Smooth muscle cell (in vitro differentiated cells): Measurements from ENCODE around the gene CAMTA1. TPM values are rescaled to one million over a fixed set of nuclear protein-coding genes. Genes with fewer than 3 reads are reported as not detected.

ENCODE experiments used
- DNase-seq: peaks from one replicate; lab custom pipeline; 2025; ENCODE audit not compliant: unreplicated experiment; lab: John Stamatoyannopoulos, UW
- H2AFZ ChIP-seq: fragments of 200-600 bp; sonication (generic); 2 replicates; pipeline ENCODE4 v1.6.0; 2016; ENCODE audit warnings: antibody characterized with exemption, low read depth, mild to moderate bottlenecking
- H3F3A ChIP-seq: fragments of 200-600 bp; sonication (generic); 2 replicates; pipeline ENCODE4 v1.6.0; 2017; ENCODE audit warnings: antibody characterized with exemption, low read depth
- H3K27ac ChIP-seq: fragments of 200-600 bp; sonication (generic); 2 replicates; pipeline ENCODE4 v1.5.1; 2016; ENCODE audit warnings: low read depth, mild to moderate bottlenecking
- H3K27me3 ChIP-seq: fragments of 200-600 bp; sonication (generic); 2 replicates; pipeline ENCODE4 v1.6.1; 2016; ENCODE audit warnings: low read depth, mild to moderate bottlenecking
- H3K36me3 ChIP-seq: fragments of 200-600 bp; sonication (generic); 2 replicates; pipeline ENCODE4 v1.5.1; 2016; ENCODE audit warnings: low read depth
- H3K4me1 ChIP-seq: fragments of 200-600 bp; sonication (generic); 2 replicates; pipeline ENCODE4 v1.5.1; 2016; ENCODE audit warnings: low read depth
- H3K4me2 ChIP-seq: fragments of 200-600 bp; sonication (generic); 2 replicates; pipeline ENCODE4 v1.6.0; 2016; ENCODE audit warnings: mild to moderate bottlenecking
- H3K4me3 ChIP-seq: fragments of 200-600 bp; sonication (generic); 2 replicates; pipeline ENCODE4 v1.5.1; 2016; ENCODE audit warnings: mild to moderate bottlenecking
- H3K79me2 ChIP-seq: fragments of 200-600 bp; sonication (generic); 2 replicates; pipeline ENCODE4 v1.6.0; 2016; ENCODE audit warnings: low read depth, mild to moderate bottlenecking
- H3K9ac ChIP-seq: fragments of 200-600 bp; sonication (generic); 2 replicates; pipeline ENCODE4 v1.6.0; 2016; ENCODE audit warnings: low read depth
- H3K9me3 ChIP-seq: fragments of 200-600 bp; sonication (generic); replicated peaks from 2 replicates; pipeline ENCODE4 v1.5.1; 2016; ENCODE audit warnings: low read depth
- H4K20me1 ChIP-seq: fragments of 200-600 bp; sonication (generic); 2 replicates; pipeline ENCODE4 v1.6.0; 2016; ENCODE audit warnings: low read depth
- WGBS: methylation state at CpG from one replicate; pipeline ENCODE4 v1.1.7; 2016; ENCODE audit warnings: low lambda C conversion rate; 5-methylcytosine and 5-hydroxymethylcytosine counted together
- polyA plus RNA-seq: library from polyadenylated mRNA; unstranded; fragments of >200 nt; fragmentation: Nextera tagmentation; extraction: Ambion mirVana; gene quantifications from 2 replicates; pipeline ENCODE4 v1.2.1, GENCODE V29; 2016
- total RNA-seq: library from RNA; depleted of rRNA; stranded (reverse); fragments of >200 nt; gene quantifications from 2 replicates; pipeline ENCODE4 v1.2.3, GENCODE V29; 2014
- TF ChIP-seq, protein P1 (sequence below): fragments of 200-600 bp; sonication (generic); IDR thresholded peaks from 2 replicates; pipeline ENCODE4 v1.5.1; 2017; ENCODE audit warnings: borderline replicate concordance, mild to moderate bottlenecking, antibody characterized with exemption; ENCODE audit not compliant: insufficient read depth, poor library complexity, severe bottlenecking

CAMTA1 gene
- total and polyA plus RNA-seq, 2 experiments from 2014 or later = 139 to 145 TPM

DNA sequence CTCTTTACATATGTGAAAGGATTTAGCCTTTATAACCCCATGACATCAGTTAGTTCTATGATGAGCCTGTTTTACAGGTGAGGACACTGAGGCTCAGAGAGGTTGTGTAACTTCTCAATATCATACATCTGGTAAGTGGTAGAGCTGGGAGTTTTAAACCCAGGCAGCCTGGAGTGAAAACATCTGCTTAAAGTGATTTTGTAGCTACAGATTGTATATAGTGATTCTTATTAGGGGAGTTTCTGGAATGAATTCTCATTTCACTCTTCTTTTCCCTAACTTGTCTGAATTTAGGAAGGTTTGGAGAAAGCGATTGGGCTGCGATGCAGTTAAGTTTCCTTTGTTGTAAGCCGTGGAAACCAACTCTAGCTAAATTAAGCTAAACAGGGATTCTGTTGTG lies 175.6 kb downstream of the CAMTA1 start:
- Histone ChIP-seq H3K4me3 (no peak overlapping the region), H3F3A (peaks cover 6% of the 10 kb centered on the region), H3K4me2 (no peak overlapping the region), H3K36me3 (no peaks in the 10 kb centered on the region), H3K4me1 (peaks cover 14% of the 10 kb centered on the region), H3K27me3 (no peaks in the 10 kb centered on the region), H2AFZ (no peak overlapping the region), H4K20me1 (no peaks in the 10 kb centered on the region), H3K9me3 (no peaks in the 10 kb centered on the region), H3K9ac (no peak overlapping the region), H3K79me2 (no peaks in the 10 kb centered on the region), H3K27ac (no peak overlapping the region)
- DNase-seq = no peak
- TF ChIP-seq, protein P1, sequence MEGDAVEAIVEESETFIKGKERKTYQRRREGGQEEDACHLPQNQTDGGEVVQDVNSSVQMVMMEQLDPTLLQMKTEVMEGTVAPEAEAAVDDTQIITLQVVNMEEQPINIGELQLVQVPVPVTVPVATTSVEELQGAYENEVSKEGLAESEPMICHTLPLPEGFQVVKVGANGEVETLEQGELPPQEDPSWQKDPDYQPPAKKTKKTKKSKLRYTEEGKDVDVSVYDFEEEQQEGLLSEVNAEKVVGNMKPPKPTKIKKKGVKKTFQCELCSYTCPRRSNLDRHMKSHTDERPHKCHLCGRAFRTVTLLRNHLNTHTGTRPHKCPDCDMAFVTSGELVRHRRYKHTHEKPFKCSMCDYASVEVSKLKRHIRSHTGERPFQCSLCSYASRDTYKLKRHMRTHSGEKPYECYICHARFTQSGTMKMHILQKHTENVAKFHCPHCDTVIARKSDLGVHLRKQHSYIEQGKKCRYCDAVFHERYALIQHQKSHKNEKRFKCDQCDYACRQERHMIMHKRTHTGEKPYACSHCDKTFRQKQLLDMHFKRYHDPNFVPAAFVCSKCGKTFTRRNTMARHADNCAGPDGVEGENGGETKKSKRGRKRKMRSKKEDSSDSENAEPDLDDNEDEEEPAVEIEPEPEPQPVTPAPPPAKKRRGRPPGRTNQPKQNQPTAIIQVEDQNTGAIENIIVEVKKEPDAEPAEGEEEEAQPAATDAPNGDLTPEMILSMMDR = no peak
- 93% methylated on average over 3 of the region's 3 CpGs for WGBS

DNA sequence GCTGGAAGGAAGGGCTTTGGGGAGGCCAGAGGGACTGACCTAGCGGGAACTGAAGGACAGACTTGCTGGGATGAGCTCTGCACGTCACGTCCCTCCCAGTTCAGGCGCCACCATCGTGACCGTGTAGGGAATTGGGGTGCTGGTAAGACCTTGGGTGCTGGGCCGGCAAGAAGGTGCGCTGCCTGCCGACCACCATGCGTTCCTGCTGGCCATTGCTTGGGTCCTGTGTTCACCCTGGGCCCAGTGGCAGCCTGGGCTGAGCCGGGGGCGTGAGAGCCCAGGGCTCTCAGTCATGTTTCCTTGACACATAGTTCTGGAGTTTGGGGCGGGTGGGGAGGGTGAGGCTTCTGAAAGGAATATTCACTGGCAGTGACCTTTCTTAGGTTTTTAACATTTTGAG lies 176.0 kb downstream of the CAMTA1 start:
- no peak for DNase-seq
- Histone ChIP-seq H3K4me1 (peaks cover 14% of the 10 kb centered on the region), H2AFZ (no peak overlapping the region), H3K9ac (no peak overlapping the region), H3K4me2 (no peak overlapping the region), H3K9me3 (no peaks in the 10 kb centered on the region), H4K20me1 (no peaks in the 10 kb centered on the region), H3K4me3 (no peak overlapping the region), H3K27me3 (no peaks in the 10 kb centered on the region), H3K36me3 (no peaks in the 10 kb centered on the region), H3F3A (peaks cover 6% of the 10 kb centered on the region), H3K79me2 (no peaks in the 10 kb centered on the region), H3K27ac (no peak overlapping the region)
- WGBS = 91% methylated on average over 11 of the region's 13 CpGs
- TF ChIP-seq, protein P1 = no peak

DNA sequence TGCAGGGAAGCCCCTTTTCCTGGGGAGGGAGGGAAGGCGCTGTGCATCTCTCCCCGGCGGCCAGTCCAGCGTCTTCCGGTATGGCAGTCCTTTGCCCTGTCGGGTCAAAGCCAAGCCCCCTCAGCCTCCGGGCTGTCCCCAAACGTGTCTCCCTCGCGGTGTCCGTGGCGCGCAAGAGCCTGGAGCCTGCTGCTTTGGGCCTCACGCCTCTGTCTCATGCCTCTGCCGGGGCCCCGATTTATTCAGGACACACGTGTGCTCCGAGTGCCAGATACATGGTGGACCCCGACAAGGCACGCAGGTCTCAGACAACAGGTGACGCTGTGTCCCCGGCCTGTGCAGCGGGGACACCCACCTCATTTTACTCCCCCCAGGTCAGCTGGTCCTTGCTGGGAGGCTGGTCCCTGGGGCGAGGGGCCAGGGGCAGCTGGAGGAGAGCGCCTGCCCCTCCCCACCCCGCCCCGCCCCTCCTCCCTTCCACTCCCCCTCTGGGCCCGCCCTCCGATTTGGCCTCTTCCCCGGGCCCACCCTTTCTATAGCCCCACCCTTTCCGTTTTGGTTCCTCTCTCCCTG lies 176.7 kb downstream of the CAMTA1 start:
- Histone ChIP-seq H3K36me3 (no peaks in the 10 kb centered on the region), H3K4me1 (peaks cover 14% of the 10 kb centered on the region), H3K4me3 (peak overlapping the region; percentile 38), H3K27me3 (no peaks in the 10 kb centered on the region), H3K9ac (no peak overlapping the region), H3K79me2 (no peaks in the 10 kb centered on the region), H3F3A (peaks cover 6% of the 10 kb centered on the region), H2AFZ (peak overlapping the region; percentile 62), H3K27ac (no peak overlapping the region), H3K4me2 (peak overlapping the region; percentile 85), H3K9me3 (no peaks in the 10 kb centered on the region), H4K20me1 (no peaks in the 10 kb centered on the region)
- 5% methylated on average over 24 of the region's 31 CpGs for WGBS
- TF ChIP-seq, protein P1 = no peak
- DNase-seq = no peak

DNA sequence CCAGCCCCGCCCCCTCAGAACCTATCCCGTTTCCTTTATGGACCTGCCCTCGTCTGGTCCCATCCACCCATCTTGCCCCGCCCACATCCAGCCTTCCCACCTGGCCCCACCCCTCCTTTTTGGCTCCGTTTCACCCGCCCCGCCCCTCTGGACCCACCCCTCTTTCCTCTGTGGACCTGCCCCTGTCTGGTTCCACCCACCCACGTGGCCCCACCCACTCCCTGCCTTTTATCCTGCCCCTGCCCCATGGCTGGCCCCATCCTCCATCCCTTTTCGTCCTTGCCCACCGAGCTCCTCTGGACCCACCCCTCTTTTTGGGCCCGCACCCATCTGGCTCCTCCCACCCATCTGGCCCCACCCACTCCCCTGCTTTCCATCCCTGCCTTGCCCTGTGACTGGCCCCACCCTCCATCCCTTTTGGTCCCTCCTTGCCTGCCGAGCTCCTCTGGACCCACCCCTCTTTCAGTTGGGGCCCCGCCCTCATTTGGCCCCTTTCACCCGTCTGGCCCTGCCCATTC lies 177.3 kb downstream of the CAMTA1 start:
- Histone ChIP-seq H3K4me2 (no peak overlapping the region), H3K36me3 (no peaks in the 10 kb centered on the region), H4K20me1 (no peaks in the 10 kb centered on the region), H3K27ac (no peak overlapping the region), H3K4me1 (peaks cover 14% of the 10 kb centered on the region), H3K27me3 (no peaks in the 10 kb centered on the region), H3K79me2 (no peaks in the 10 kb centered on the region), H3K9ac (no peak overlapping the region), H2AFZ (no peak overlapping the region), H3F3A (peaks cover 6% of the 10 kb centered on the region), H3K4me3 (no peak overlapping the region), H3K9me3 (no peaks in the 10 kb centered on the region)
- DNase-seq = peak; percentile 28
- TF ChIP-seq, protein P1 = no peak
- 0% methylated on average over 5 of the region's 14 CpGs for WGBS
